ENCODE results near the gene NAMPT. TPM values are rescaled to one million over a fixed set of nuclear protein-coding genes. Genes with fewer than 3 reads are reported as not detected.

Gene NAMPT
- total RNA-seq, 2 donors from 2014 or later: 283 to 446 TPM

DNA sequence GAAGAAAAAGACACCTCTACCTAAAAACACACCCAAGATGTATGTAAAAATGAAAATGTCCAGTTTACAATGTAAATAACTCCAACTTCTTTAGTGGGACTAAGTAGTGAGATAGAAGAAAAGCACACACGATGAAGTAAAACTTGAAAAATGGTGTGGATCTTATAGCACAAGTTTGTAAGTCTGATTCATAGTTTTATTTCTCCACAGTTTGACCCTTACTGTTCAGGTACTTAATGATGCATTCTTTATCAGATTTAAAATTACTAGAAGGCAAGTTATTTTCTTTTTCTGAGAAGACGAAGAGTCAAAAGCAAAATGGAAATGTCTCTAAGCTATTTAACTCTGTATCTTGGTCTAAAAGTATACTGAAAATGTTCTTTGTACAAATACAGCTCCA, 6.1 kb downstream of the NAMPT start:
- ATAC-seq (no peak), DNase-seq (ENCODE audit: low spot score) (no peak)
- H3K4me3 Mint-ChIP-seq: peak overlapping the region; percentile 28
- H3K36me3 Mint-ChIP-seq: peaks cover 29% of the 10 kb centered on the region
- no peaks in the 10 kb centered on the region for H3K27me3 Mint-ChIP-seq
- H3K4me1 Mint-ChIP-seq (ENCODE audit: low read depth in 2 of 2): peaks cover 31 to 32% of the 10 kb centered on the region in 2 donors
- H3K27ac Mint-ChIP-seq: no peak overlapping the region
- no peaks in the 10 kb centered on the region for H3K9me3 Mint-ChIP-seq

DNA sequence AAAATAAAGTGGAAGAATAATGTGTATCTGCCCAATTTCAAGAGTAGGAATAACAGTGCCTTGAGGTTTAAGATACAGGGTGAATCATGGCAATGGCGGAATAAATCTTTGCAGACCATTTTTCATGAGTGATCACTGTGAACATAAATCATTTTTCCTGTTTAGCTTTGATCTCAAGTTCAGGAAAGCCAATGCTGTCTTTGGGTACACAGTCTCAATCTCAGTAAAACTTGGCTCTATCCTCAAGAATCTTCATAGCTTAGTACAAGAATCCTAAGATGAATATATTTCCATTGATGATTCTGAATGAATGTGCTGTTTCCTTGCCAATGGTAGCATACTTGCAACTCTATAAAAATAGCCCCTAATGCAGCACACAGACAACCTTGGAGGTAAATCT, 6.8 kb downstream of the NAMPT start:
- Mint-ChIP-seq H3K9me3 (no peaks in the 10 kb centered on the region), H3K27ac (no peak overlapping the region), H3K4me1 (ENCODE audit: low read depth in 2 of 2) (peaks cover 28% of the 10 kb centered on the region in 2 donors), H3K4me3 (peak overlapping the region; percentile 28), H3K36me3 (peaks cover 32% of the 10 kb centered on the region), H3K27me3 (no peaks in the 10 kb centered on the region)
- ATAC-seq: no peak
- DNase-seq (ENCODE audit: low spot score): no peak

GRCh38 chr7:106276513-106276912, 8.3 kb downstream of the NAMPT start:
- Mint-ChIP-seq H3K27me3 (no peaks in the 10 kb centered on the region), H3K27ac (no peak overlapping the region), H3K4me1 (ENCODE audit: low read depth in 2 of 2) (peaks cover 22 to 26% of the 10 kb centered on the region in 2 donors), H3K36me3 (peaks cover 28% of the 10 kb centered on the region), H3K9me3 (no peaks in the 10 kb centered on the region), H3K4me3 (no peak overlapping the region)
- ATAC-seq (no peak), DNase-seq (ENCODE audit: low spot score) (no peak)

GRCh38 chr7:106273009-106273668, 11.6 kb downstream of the NAMPT start:
- Mint-ChIP-seq H3K9me3 (no peaks in the 10 kb centered on the region), H3K4me1 (ENCODE audit: low read depth in 2 of 2) (peaks cover 10 to 21% of the 10 kb centered on the region in 2 donors), H3K36me3 (peaks cover 43% of the 10 kb centered on the region), H3K4me3 (no peak overlapping the region), H3K27me3 (no peaks in the 10 kb centered on the region), H3K27ac (no peak overlapping the region)
- no peak for ATAC-seq
- DNase-seq (ENCODE audit: low spot score): no peak

DNA sequence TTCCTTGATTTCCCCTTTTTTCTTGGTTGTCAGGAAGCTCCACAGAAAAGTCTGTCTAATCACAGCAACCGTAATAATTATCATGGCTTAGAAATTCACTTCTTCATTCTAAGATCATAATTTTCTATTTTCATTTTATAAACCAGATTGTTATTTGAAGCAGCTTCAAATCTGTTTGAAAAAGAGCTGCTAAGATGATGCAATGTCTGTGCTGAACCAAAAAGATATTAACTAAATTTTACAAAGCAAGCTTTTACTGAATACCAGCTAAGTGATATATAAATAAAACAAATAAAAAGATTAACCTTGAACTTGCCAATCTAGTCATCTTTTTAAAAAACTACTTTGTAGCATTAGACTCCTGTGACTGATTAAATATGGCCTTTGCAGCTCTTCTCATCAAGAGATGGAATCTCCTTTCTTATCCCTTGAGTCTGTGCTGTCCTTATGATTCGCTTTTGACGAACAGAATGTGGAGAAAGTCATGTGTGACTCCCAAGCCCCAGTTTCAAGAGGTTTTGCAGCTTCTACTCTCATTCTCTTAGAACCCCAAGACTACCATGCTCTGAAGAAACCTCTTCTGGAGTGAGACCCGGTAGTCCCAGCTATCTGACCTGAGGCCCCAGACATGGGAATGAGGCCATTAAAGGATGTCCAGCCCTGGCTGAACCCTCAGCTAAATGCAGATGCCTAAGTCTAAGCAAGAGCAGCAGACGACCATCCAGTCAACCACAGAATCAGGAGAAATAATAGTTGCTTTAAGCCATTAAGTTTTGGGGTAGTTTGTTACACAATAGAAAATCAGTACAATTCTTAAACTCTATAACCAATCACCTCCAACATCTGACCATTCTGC, 14.4 kb downstream of the NAMPT start:
- ATAC-seq (no peak), DNase-seq (ENCODE audit: low spot score) (no peak)
- no peak overlapping the region for H3K4me3 Mint-ChIP-seq
- no peaks in the 10 kb centered on the region for H3K9me3 Mint-ChIP-seq
- H3K27ac Mint-ChIP-seq: peak overlapping the region; percentile 10 to 54
- H3K36me3 Mint-ChIP-seq: peaks cover 54% of the 10 kb centered on the region
- H3K4me1 Mint-ChIP-seq (ENCODE audit: low read depth in 2 of 2): peaks cover 12 to 16% of the 10 kb centered on the region in 2 donors
- H3K27me3 Mint-ChIP-seq: no peaks in the 10 kb centered on the region

GRCh38 chr7:106269254-106269961, 15.4 kb downstream of the NAMPT start:
- Mint-ChIP-seq H3K36me3 (peaks cover 63% of the 10 kb centered on the region), H3K4me1 (ENCODE audit: low read depth in 2 of 2) (peaks cover 12 to 19% of the 10 kb centered on the region in 2 donors), H3K9me3 (no peaks in the 10 kb centered on the region), H3K27me3 (no peaks in the 10 kb centered on the region), H3K27ac (peak overlapping the region; percentile 10 to 44), H3K4me3 (no peak overlapping the region)
- DNase-seq (ENCODE audit: low spot score) (no peak), ATAC-seq (no peak)

GRCh38 chr7:106265133-106265532, 19.6 kb downstream of the NAMPT start:
- H3K27me3 Mint-ChIP-seq: no peaks in the 10 kb centered on the region
- H3K4me3 Mint-ChIP-seq: no peak overlapping the region
- no peak for DNase-seq (ENCODE audit: low spot score)
- peak overlapping the region in 1 of 2 donors; percentile 1 for H3K27ac Mint-ChIP-seq
- H3K36me3 Mint-ChIP-seq: peaks cover 71% of the 10 kb centered on the region
- no peak for ATAC-seq
- no peaks in the 10 kb centered on the region for H3K9me3 Mint-ChIP-seq
- peaks cover 31 to 33% of the 10 kb centered on the region in 2 donors for H3K4me1 Mint-ChIP-seq (ENCODE audit: low read depth in 2 of 2)

- Mint-ChIP-seq H3K36me3 (peaks cover 71% of the 10 kb centered on the region), H3K27me3 (no peaks in the 10 kb centered on the region), H3K27ac (peak overlapping the region; percentile 8 to 20), H3K9me3 (no peaks in the 10 kb centered on the region), H3K4me3 (no peak overlapping the region), H3K4me1 (ENCODE audit: low read depth in 2 of 2) (peaks cover 40 to 43% of the 10 kb centered on the region in 2 donors)
- DNase-seq (ENCODE audit: low spot score): no peak
- no peak for ATAC-seq
These were observed 22.4 kb downstream of the NAMPT start for GRCh38 chr7:106262221-106262881.

DNA sequence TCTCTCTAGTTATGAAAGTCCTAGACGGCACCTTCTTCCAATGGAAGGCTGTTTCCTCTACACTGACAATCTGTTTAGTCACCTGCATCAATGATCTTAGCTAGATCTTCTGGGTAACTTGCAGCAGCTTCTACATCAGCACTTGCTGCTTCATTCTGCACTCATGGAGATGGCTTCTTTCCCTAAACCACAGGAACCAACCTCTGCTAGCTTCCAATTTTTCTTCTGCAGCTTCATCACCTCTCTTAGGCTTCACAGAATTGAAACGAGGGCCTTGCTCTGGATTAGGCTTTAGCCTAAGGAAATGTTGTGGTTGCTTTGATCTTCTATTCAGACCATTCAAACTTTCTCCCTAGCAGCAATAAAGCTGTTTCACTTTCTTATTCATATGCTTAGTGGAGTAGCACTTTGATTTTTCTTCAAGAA, 24.6 kb downstream of the NAMPT start:
- no peaks in the 10 kb centered on the region for H3K9me3 Mint-ChIP-seq
- H3K36me3 Mint-ChIP-seq: peaks cover 61% of the 10 kb centered on the region
- peak overlapping the region; percentile 3 for H3K4me3 Mint-ChIP-seq
- peaks cover 38 to 50% of the 10 kb centered on the region in 2 donors for H3K4me1 Mint-ChIP-seq (ENCODE audit: low read depth in 2 of 2)
- DNase-seq (ENCODE audit: low spot score) (no peak), ATAC-seq (peak in 1 of 2 donors; percentile 41)
- no peaks in the 10 kb centered on the region for H3K27me3 Mint-ChIP-seq
- peak overlapping the region; percentile 47 to 65 for H3K27ac Mint-ChIP-seq

DNA sequence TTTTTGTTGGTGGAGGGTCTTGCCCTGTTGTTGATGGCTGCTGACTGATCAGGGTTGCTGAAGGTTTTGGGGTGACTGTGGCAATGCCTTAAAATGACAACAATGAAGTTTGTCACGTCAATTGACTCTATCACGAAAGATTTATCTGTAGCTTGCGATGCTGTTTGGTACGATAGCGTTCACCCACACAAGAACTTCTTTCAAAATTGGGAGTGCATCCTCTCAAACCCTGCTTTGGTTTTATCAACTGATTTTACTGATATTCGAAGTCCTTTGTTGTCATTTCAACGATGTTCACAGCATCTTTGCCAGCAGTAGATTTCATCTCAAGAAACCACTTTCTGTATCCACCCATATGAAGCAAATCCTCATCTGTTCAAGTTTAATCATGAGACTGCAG, 26.0 kb downstream of the NAMPT start:
- Mint-ChIP-seq H3K27me3 (no peaks in the 10 kb centered on the region), H3K4me1 (ENCODE audit: low read depth in 2 of 2) (peaks cover 40 to 62% of the 10 kb centered on the region in 2 donors), H3K4me3 (peak overlapping the region; percentile 32), H3K9me3 (no peaks in the 10 kb centered on the region), H3K36me3 (peaks cover 62% of the 10 kb centered on the region), H3K27ac (peak overlapping the region; percentile 59 to 65)
- ATAC-seq (peak in 1 of 2 donors; percentile 52), DNase-seq (ENCODE audit: low spot score) (no peak)

GRCh38 chr7:106257752-106258151, 27.0 kb downstream of the NAMPT start:
- DNase-seq (ENCODE audit: low spot score): no peak
- Mint-ChIP-seq H3K27ac (peak overlapping the region; percentile 27 to 37), H3K9me3 (no peaks in the 10 kb centered on the region), H3K36me3 (peaks cover 61% of the 10 kb centered on the region), H3K4me1 (ENCODE audit: low read depth in 2 of 2) (peaks cover 36 to 54% of the 10 kb centered on the region in 2 donors), H3K4me3 (no peak overlapping the region), H3K27me3 (no peaks in the 10 kb centered on the region)
- ATAC-seq: peak in 1 of 2 donors; percentile 33

DNA sequence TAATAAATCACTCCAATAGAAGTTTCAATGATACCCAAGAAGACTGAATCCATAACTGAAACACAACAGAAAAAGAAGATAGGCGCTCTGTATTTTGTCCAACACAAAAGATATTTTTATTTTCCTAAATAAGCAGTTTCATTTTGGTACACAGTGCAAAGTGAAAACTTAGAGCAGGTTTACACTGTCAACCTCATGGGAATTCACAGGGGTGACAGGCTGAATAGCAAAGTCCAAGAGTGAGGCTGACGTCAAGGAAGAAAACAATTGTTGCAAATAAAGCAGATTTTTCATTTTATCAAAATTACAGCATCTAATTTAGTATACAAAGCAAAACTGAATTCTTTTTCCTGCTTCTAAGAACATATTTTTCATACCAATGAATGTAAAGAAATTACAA, 28.6 kb downstream of the NAMPT start:
- Mint-ChIP-seq H3K36me3 (peaks cover 55% of the 10 kb centered on the region), H3K27ac (peak overlapping the region; percentile 4 to 53), H3K4me1 (ENCODE audit: low read depth in 2 of 2) (peaks cover 29 to 45% of the 10 kb centered on the region in 2 donors), H3K4me3 (peak overlapping the region; percentile 16), H3K9me3 (no peaks in the 10 kb centered on the region), H3K27me3 (no peaks in the 10 kb centered on the region)
- ATAC-seq (no peak), DNase-seq (ENCODE audit: low spot score) (no peak)

DNA sequence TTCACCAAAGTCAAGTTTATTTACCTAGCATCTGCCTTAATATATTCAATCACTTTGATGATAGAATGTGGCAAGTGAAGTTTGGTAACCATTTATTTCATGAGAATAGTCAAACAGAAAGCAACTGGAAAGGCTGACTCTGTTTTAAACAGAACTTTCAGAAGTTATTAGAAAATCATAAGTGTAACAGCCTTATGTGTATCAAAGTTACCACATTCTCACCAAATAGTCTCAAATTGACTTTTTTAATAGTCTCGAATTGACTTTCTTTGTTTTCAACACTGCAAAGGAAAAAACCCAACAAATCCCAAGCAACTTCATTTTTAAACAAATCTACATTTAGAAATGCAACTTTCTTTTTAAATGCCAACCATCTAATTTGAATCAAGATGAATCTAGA, 29.5 kb downstream of the NAMPT start:
- H3K27ac Mint-ChIP-seq: peak overlapping the region; percentile 4 to 53

More for the DNA sequence above, 29.5 kb downstream of the NAMPT start:
- H3K4me1 Mint-ChIP-seq (ENCODE audit: low read depth in 2 of 2): peaks cover 24 to 36% of the 10 kb centered on the region in 2 donors
- no peaks in the 10 kb centered on the region for H3K9me3 Mint-ChIP-seq
- no peaks in the 10 kb centered on the region for H3K27me3 Mint-ChIP-seq
- H3K4me3 Mint-ChIP-seq: peak overlapping the region; percentile 16
- ATAC-seq (peak in 1 of 2 donors; percentile 59), DNase-seq (ENCODE audit: low spot score) (no peak)
- H3K36me3 Mint-ChIP-seq: peaks cover 46% of the 10 kb centered on the region

All from natural killer cell treated with Interleukin-12 subunit alpha and Interleukin-12 subunit beta and Interleukin-15 and Interleukin-18, amount 100 ng/mL, for 72 hours (primary cell).